Liver (tissue), 9 donors: ENCODE data around the gene TOR4A. TPM values are rescaled to one million over a fixed set of nuclear protein-coding genes. Genes with fewer than 3 reads are reported as not detected.
A peak's percentile ranks its signal among the peaks of the same experiment; 100 is the strongest.

ENCODE experiments used
- DNase-seq: peaks from one replicate; pipeline ENCODE4 v3.0.0-alpha.2; 2017; ENCODE audit warnings: low spot score
- H3K27ac ChIP-seq, 2 donors: one replicate each; pipeline ENCODE4 v1.7.0; 2013; ENCODE audit warnings: inconsistent platforms in 2 of 2, low read length in 2 of 2, control low read depth in 1 of 2, low read depth in 1 of 2, mild to moderate bottlenecking in 1 of 2
- H3K27me3 ChIP-seq, 4 donors: one replicate each; pipeline versions ENCODE4 v1.6.1 to v1.7.0; 2013; ENCODE audit warnings: low read length in 3 of 4, inconsistent platforms in 1 of 4, mild to moderate bottlenecking in 1 of 4, moderate library complexity in 1 of 4; ENCODE audit not compliant: control insufficient read depth in 4 of 4, insufficient read depth in 4 of 4
- H3K36me3 ChIP-seq, 4 donors: one replicate each; pipeline versions ENCODE4 v1.6.1 to v1.7.0; 2013; ENCODE audit warnings: low read length in 3 of 4, mild to moderate bottlenecking in 3 of 4, low read depth in 1 of 4, moderate library complexity in 1 of 4; ENCODE audit not compliant: control insufficient read depth in 4 of 4, insufficient read depth in 3 of 4
- H3K4me1 ChIP-seq, 4 donors: one replicate each; pipeline versions ENCODE4 v1.6.1 to v1.7.0; 2013; ENCODE audit warnings: low read length in 3 of 4, mild to moderate bottlenecking in 3 of 4, moderate library complexity in 1 of 4; ENCODE audit not compliant: control insufficient read depth in 4 of 4, insufficient read depth in 4 of 4
- H3K4me3 ChIP-seq, 3 donors: one replicate each; pipeline versions ENCODE4 v1.6.1 to v1.7.0; 2013; ENCODE audit warnings: low read length in 3 of 3, control low read depth in 1 of 3, low read depth in 1 of 3, mild to moderate bottlenecking in 1 of 3
- H3K9ac ChIP-seq, 2 donors: one replicate each; pipeline ENCODE4 v1.7.0; 2013; ENCODE audit warnings: low read length in 2 of 2, mild to moderate bottlenecking in 2 of 2, moderate library complexity in 2 of 2, control low read depth in 1 of 2, low read depth in 1 of 2
- H3K9me3 ChIP-seq, 4 donors: one replicate each; pipeline versions ENCODE4 v1.6.1 to v1.7.0; 2013; ENCODE audit warnings: low read length in 3 of 4; ENCODE audit not compliant: control insufficient read depth in 4 of 4
- CTCF ChIP-seq: fragments of 150-350 bp; IDR thresholded peaks from 2 replicates; pipeline ENCODE4 v1.5.1; 2017; ENCODE audit warnings: improper control_type of control experiment, low read depth, low read length; ENCODE audit not compliant: missing input control
- EGR1 ChIP-seq, 2 donors: IDR thresholded peaks; 2 replicates each; pipeline ENCODE4 v1.6.1; 2016 to 2018; ENCODE audit warnings: antibody characterized with exemption in 2 of 2, low read depth in 2 of 2
- FOXA2 ChIP-seq: IDR thresholded peaks from 2 replicates; pipeline ENCODE4 v1.6.1; 2016; ENCODE audit warnings: antibody characterized with exemption
- HNF4A ChIP-seq, 2 donors: conservative IDR thresholded peaks; 2 replicates each; pipeline ENCODE4 v1.6.1; 2016; ENCODE audit warnings: antibody characterized with exemption in 2 of 2, mild to moderate bottlenecking in 2 of 2
- JUND ChIP-seq, 2 donors: IDR thresholded peaks; 2 replicates each; pipeline ENCODE4 v1.6.1; 2016; ENCODE audit warnings: antibody characterized with exemption in 2 of 2
- NR2F2 ChIP-seq: IDR thresholded peaks from 2 replicates; pipeline ENCODE4 v1.6.1; 2016; ENCODE audit warnings: antibody characterized with exemption
- RAD21 ChIP-seq, 2 donors: IDR thresholded peaks; 2 replicates each; pipeline ENCODE4 v1.6.1; 2016; ENCODE audit warnings: antibody characterized with exemption in 2 of 2, mild to moderate bottlenecking in 2 of 2
- RXRA ChIP-seq, 2 donors: IDR thresholded peaks; 2 replicates each; pipeline ENCODE4 v1.6.1; 2017 to 2018; ENCODE audit warnings: antibody characterized with exemption in 2 of 2, mild to moderate bottlenecking in 1 of 2
- SP1 ChIP-seq: IDR thresholded peaks from 2 replicates; pipeline ENCODE4 v1.6.1; 2018; ENCODE audit warnings: antibody characterized with exemption, mild to moderate bottlenecking
- YY1 ChIP-seq: IDR thresholded peaks from 2 replicates; pipeline ENCODE4 v1.6.1; 2016; ENCODE audit warnings: antibody characterized with exemption, mild to moderate bottlenecking
- WGBS: extraction: QIAGEN DNeasy Blood & Tissue Kit; methylation state at CpG from one replicate; pipeline ENCODE4 v1.1.7; 2013; 5-methylcytosine and 5-hydroxymethylcytosine counted together
- polyA plus RNA-seq, 2 donors: library from polyadenylated mRNA; stranded (reverse) in 1 of 2; unstranded in 1 of 2; fragments of 200-250 nt in 1 of 2; fragments of >200 nt in 1 of 2; fragmentation: Nextera tagmentation in 1 of 2; extraction: Ambion mirVana in 1 of 2; gene quantifications; one replicate each; pipeline versions ENCODE4 v1.2.1 to v1.2.3, GENCODE V29; 2013 to 2015
- total RNA-seq, 2 donors: library from RNA; depleted of rRNA; stranded (reverse); fragments of >200 nt; gene quantifications; one replicate each; pipeline ENCODE4 v1.2.3, GENCODE V29; 2014
- TF ChIP-seq, protein P1 (sequence below): IDR thresholded peaks from 2 replicates; pipeline ENCODE4 v1.6.1; 2016; ENCODE audit warnings: antibody characterized with exemption, mild to moderate bottlenecking
- TF ChIP-seq, protein P2 (sequence below): IDR thresholded peaks from 2 replicates; pipeline ENCODE4 v1.6.1; 2016; ENCODE audit warnings: antibody characterized with exemption
- donor health status: healthy.
- donor health status: healthy.
- donor health status: healthy.
- donor health status: healthy.
- donor health status: healthy.

Gene TOR4A
- total and polyA plus RNA-seq, 4 donors, result 0.35 to 5.1 (median 4.3) TPM

- TF ChIP-seq NR2F2 (no peak), RAD21 (IDR thresholded peaks at IDR 0.05) (no peak), HNF4A (conservative IDR thresholded peaks at IDR 0.05) (peak in 1 of 2 donors; percentile 9), JUND (IDR thresholded peaks at IDR 0.05) (no peak), SP1 (no peak), RXRA (IDR thresholded peaks at IDR 0.05) (peak; percentile 52 to 66), FOXA2 (no peak)
- TF ChIP-seq, protein P1, sequence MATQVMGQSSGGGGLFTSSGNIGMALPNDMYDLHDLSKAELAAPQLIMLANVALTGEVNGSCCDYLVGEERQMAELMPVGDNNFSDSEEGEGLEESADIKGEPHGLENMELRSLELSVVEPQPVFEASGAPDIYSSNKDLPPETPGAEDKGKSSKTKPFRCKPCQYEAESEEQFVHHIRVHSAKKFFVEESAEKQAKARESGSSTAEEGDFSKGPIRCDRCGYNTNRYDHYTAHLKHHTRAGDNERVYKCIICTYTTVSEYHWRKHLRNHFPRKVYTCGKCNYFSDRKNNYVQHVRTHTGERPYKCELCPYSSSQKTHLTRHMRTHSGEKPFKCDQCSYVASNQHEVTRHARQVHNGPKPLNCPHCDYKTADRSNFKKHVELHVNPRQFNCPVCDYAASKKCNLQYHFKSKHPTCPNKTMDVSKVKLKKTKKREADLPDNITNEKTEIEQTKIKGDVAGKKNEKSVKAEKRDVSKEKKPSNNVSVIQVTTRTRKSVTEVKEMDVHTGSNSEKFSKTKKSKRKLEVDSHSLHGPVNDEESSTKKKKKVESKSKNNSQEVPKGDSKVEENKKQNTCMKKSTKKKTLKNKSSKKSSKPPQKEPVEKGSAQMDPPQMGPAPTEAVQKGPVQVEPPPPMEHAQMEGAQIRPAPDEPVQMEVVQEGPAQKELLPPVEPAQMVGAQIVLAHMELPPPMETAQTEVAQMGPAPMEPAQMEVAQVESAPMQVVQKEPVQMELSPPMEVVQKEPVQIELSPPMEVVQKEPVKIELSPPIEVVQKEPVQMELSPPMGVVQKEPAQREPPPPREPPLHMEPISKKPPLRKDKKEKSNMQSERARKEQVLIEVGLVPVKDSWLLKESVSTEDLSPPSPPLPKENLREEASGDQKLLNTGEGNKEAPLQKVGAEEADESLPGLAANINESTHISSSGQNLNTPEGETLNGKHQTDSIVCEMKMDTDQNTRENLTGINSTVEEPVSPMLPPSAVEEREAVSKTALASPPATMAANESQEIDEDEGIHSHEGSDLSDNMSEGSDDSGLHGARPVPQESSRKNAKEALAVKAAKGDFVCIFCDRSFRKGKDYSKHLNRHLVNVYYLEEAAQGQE, result no peak
- no peak for DNase-seq
- Histone ChIP-seq H3K9ac (no peak overlapping the region), H3K36me3 (peaks cover 0 to 11% (median 3%) of the 10 kb centered on the region in 4 donors), H3K27ac (peak overlapping the region in 1 of 2 donors; percentile 19), H3K4me1 (peaks cover 9 to 51% (median 23%) of the 10 kb centered on the region in 4 donors), H3K27me3 (no peaks in the 10 kb centered on the region), H3K4me3 (no peak overlapping the region), H3K9me3 (no peaks in the 10 kb centered on the region)
- WGBS, result 58% methylated on average over 15 of the region's 15 CpGs
Observed at GRCh38 chr9:137273611-137274320, 3.8 kb upstream of the TOR4A start.

- no peaks in the 10 kb centered on the region for H3K27me3 ChIP-seq
- peaks cover 3 to 40% (median 13%) of the 10 kb centered on the region in 4 donors for H3K4me1 ChIP-seq
- no peaks in the 10 kb centered on the region for H3K9me3 ChIP-seq
- no peak for DNase-seq
- no peak overlapping the region for H3K4me3 ChIP-seq
- TF ChIP-seq, protein P2, sequence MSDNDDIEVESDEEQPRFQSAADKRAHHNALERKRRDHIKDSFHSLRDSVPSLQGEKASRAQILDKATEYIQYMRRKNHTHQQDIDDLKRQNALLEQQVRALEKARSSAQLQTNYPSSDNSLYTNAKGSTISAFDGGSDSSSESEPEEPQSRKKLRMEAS, result no peak
- TF ChIP-seq CTCF, result no peak
- TF ChIP-seq FOXA2, result no peak
- TF ChIP-seq JUND (IDR thresholded peaks at IDR 0.05), result no peak
- TF ChIP-seq EGR1 (IDR thresholded peaks at IDR 0.05; ENCODE audit: low read depth in 2 of 2), result no peak
- no peak for TF ChIP-seq RAD21 (IDR thresholded peaks at IDR 0.05)
- no peak for TF ChIP-seq YY1
- TF ChIP-seq, protein P1, result no peak
- TF ChIP-seq HNF4A (conservative IDR thresholded peaks at IDR 0.05), result no peak
- WGBS, result 92% methylated on average over 10 of the region's 10 CpGs
- no peak overlapping the region for H3K9ac ChIP-seq
- H3K27ac ChIP-seq, result no peak overlapping the region
- peaks cover 0 to 11% (median 3%) of the 10 kb centered on the region in 4 donors for H3K36me3 ChIP-seq
Observed at GRCh38 chr9:137275203-137275587, 2.3 kb upstream of the TOR4A start.
